Activated CD4-positive, alpha-beta T cell treated with anti-CD3 and anti-CD28 coated beads for 36 hours (primary cell): ENCODE measurements around the gene LOXHD1. TPM values are rescaled to one million over a fixed set of nuclear protein-coding genes. Genes with fewer than 3 reads are reported as not detected.

Experiments
- ATAC-seq: fragments of 200-7000 bp; cut with Tn5 transposase; one replicate; pipeline ENCODE4 v1.10.0; 2021; ENCODE audit warnings: mild to moderate bottlenecking, moderate library complexity
- CTCF ChIA-PET: fragments of 350-600 bp; sonication (Branson Sonifier 250); formaldehyde crosslinking; loops from one replicate; lab custom pipeline; 2021; ENCODE audit warnings: antibody characterized with exemption; lab: Charles Lee
- POLR2A ChIA-PET: fragments of 350-600 bp; sonication (Branson Sonifier 250); formaldehyde crosslinking; loops from one replicate; lab custom pipeline; 2021; ENCODE audit warnings: antibody characterized with exemption, inconsistent platforms; lab: Charles Lee
- DNase-seq: peaks from one replicate; pipeline ENCODE4 v3.0.0-alpha.2; 2020
- H3K27ac Mint-ChIP-seq: one replicate; pipeline ENCODE4 v1.8.0; 2021; ENCODE audit warnings: mixed read lengths
- H3K27me3 Mint-ChIP-seq: one replicate; pipeline ENCODE4 v1.8.0; 2021; ENCODE audit warnings: mixed read lengths
- H3K36me3 Mint-ChIP-seq: one replicate; pipeline ENCODE4 v1.8.0; 2021; ENCODE audit warnings: low read depth, mixed read lengths
- H3K4me1 Mint-ChIP-seq: one replicate; pipeline ENCODE4 v1.8.0; 2021; ENCODE audit warnings: mixed read lengths
- H3K4me3 Mint-ChIP-seq: one replicate; pipeline ENCODE4 v1.8.0; 2021; ENCODE audit warnings: mild to moderate bottlenecking, moderate library complexity, mixed read lengths
- H3K9me3 Mint-ChIP-seq: one replicate; pipeline ENCODE4 v1.8.0; 2021; ENCODE audit warnings: low read depth, mixed read lengths
- intact Hi-C, 2 experiments: fragments of 100-400 bp; cut with DNase I in 1 of 2; cut with micrococcal nuclease in 1 of 2; formaldehyde crosslinking; loops; one replicate each; pipeline versions ENCODE4 v1.14.2 to v1.15.1; 2022 to 2024; cut with DNase I, micrococcal nuclease
- total RNA-seq, 2 experiments: library from RNA; stranded (reverse); gene quantifications; one replicate each; pipeline ENCODE4 v1.2.3, GENCODE V29; 2021

The LOXHD1 gene
- total RNA-seq, 2 experiments from 2014 or later = 0.05 to 0.07 TPM

DNA sequence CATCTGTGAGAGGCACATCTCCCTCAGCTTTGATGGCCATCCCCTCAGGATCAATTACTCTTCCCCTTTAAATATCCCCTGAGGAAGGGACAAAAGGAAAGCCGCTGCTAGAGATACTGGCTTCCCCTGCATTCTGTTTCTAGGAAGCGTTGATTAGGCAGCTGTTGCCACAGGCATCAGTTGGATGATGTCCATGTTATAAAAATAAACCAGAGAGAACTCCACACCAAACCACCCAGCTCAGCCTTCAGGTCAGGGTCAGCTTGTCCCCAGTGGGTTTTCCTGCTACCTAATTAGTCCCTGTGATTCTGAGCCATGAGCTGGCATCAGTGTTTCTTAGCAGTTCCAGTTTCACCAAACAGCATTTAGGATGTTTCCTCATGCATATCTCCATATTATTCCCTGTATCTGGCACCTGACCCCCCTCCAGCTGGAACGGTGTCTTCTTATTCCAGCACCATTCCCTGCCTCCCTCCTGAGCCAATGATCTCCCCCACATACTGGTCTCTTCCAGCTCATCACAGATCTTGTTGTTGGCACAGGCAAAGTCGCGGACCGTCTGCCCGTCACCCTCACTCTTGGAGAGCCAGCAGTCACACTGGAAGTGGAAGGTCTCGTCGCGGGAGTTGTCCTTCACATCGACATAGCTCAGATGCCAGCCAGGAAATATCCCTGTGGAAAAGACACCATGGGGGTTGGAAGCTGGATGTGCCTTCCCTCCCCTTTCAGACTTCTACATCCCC lies 168.4 kb downstream of the LOXHD1 start:
- no peaks in the 10 kb centered on the region for H3K9me3 Mint-ChIP-seq
- DNase-seq (no peak), ATAC-seq (no peak)
- intact Hi-C loops = no loop called here
- peaks cover 2% of the 10 kb centered on the region for H3K27me3 Mint-ChIP-seq
- H3K4me1 Mint-ChIP-seq = no peaks in the 10 kb centered on the region
- no peak overlapping the region for H3K4me3 Mint-ChIP-seq
- ChIA-PET POLR2A (no interaction called here), CTCF (interaction anchor here (0.5 to 2.1 kb wide), 5 partner anchors 9 to 241 kb away, joined by 3 to 8 read pairs (median 3); no protein-coding TSS in a partner anchor)
- H3K27ac Mint-ChIP-seq = no peak overlapping the region
- no peaks in the 10 kb centered on the region for H3K36me3 Mint-ChIP-seq

GRCh38 chr18:46485675-46486194 lies 171.3 kb downstream of the LOXHD1 start:
- Mint-ChIP-seq H3K36me3 (no peaks in the 10 kb centered on the region), H3K27me3 (peaks cover under 1% of the 10 kb centered on the region), H3K4me3 (no peak overlapping the region), H3K27ac (no peak overlapping the region), H3K9me3 (no peaks in the 10 kb centered on the region), H3K4me1 (no peaks in the 10 kb centered on the region)
- intact Hi-C loops = no loop called here
- DNase-seq (no peak), ATAC-seq (no peak)
- ChIA-PET POLR2A (no interaction called here), CTCF (interaction anchor here (0.7 kb wide), 1 partner anchor 600 kb away, joined by 3 read pairs; no protein-coding TSS in a partner anchor)

DNA sequence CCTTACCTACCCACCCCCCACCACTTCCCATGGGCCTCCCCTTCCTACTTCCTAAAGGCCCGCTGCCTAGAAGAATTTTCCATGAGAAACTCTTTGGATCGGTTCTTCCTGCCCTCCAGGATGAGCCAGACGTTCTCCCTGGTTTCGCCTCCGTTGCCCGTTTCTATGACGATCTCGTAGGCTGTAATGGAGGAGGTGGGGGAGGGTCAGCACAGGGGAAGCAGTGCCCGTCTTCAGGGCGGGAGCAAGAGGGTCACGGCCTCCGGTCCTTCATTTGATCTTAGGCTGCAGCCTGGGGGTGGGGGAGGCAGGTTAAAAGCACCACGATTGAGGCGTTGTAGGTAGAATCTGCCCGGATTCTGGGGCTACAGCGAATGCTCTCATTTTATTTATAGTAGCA lies 172.0 kb downstream of the LOXHD1 start:
- ATAC-seq = no peak
- ChIA-PET POLR2A (no interaction called here), CTCF (interaction anchor here (5.0 kb wide), 1 partner anchor 204 kb away, joined by 32 read pairs; no protein-coding TSS in a partner anchor)
- no peak overlapping the region for H3K27ac Mint-ChIP-seq
- no peaks in the 10 kb centered on the region for H3K4me1 Mint-ChIP-seq
- intact Hi-C loops = loop anchor here (5.0 kb wide), 2 partner anchors 172 to 338 kb away; partner anchors contain the start of gene LOXHD1 (in 1 of the 2)
- H3K27me3 Mint-ChIP-seq = no peaks in the 10 kb centered on the region
- no peak overlapping the region for H3K4me3 Mint-ChIP-seq
- H3K9me3 Mint-ChIP-seq = no peaks in the 10 kb centered on the region
- H3K36me3 Mint-ChIP-seq = no peaks in the 10 kb centered on the region
- DNase-seq = no peak

DNA sequence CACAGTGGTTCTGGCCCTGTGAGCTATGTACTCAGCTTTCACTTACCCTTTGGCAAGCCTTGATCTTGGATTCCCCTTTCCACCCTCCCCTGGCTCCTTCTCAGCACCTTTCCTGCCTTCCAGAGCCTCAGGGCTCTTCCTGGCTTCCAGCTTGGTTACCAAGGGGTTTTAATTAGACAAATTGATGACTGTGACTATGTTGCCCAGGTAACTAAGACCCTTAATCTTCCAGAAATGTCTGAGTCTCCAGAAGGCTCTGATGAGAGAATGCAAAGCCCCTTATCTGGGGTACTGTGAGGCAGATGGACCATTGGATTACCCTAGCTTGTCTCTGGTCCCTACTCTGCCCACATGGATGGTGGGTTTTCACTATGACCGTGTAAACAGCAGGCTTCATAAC lies 174.2 kb downstream of the LOXHD1 start:
- intact Hi-C loops = loop anchor here (5.0 kb wide), 2 partner anchors 174 to 336 kb away; partner anchors contain the start of gene LOXHD1 (in 1 of the 2)
- DNase-seq = no peak
- Mint-ChIP-seq H3K36me3 (no peaks in the 10 kb centered on the region), H3K27ac (no peak overlapping the region), H3K27me3 (peaks cover 2% of the 10 kb centered on the region), H3K4me3 (no peak overlapping the region), H3K9me3 (no peaks in the 10 kb centered on the region), H3K4me1 (no peaks in the 10 kb centered on the region)
- ATAC-seq = no peak
- ChIA-PET POLR2A (no interaction called here), CTCF (interaction anchor here (0.6 to 5.0 kb wide), 8 partner anchors 9 to 567 kb away, joined by 3 to 32 read pairs (median 3); no protein-coding TSS in a partner anchor)

DNA sequence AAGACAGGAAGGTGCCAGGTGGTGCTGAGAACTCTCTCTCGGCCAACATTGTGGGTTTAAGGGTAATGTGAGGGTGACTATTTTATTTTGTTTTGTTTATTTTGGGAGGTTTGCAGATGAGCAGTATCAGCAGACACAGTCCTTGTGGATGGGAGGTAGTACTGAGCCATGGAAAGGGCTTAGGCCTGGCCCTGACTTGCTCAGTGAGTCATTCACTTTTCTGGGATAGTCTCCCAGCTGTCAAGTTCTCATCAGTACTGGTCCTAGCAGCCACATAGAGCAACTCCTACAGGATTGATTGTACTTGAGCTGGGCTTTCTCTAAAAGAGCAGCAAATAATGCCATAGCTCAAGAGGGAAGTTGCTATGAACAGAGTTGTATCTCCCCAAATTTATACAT lies 175.2 kb downstream of the LOXHD1 start:
- no peaks in the 10 kb centered on the region for H3K4me1 Mint-ChIP-seq
- DNase-seq (no peak), ATAC-seq (no peak)
- H3K4me3 Mint-ChIP-seq = no peak overlapping the region
- CTCF ChIA-PET = interaction anchor here (0.7 to 5.0 kb wide), 8 partner anchors 10 to 332 kb away, joined by 3 to 32 read pairs (median 4); a partner anchor contains a TSS
- POLR2A ChIA-PET = no interaction called here
- H3K27ac Mint-ChIP-seq = no peak overlapping the region
- H3K9me3 Mint-ChIP-seq = no peaks in the 10 kb centered on the region
- intact Hi-C loops = loop anchor here (1.0 to 5.0 kb wide), 5 partner anchors 175 to 335 kb away; partner anchors contain the start of gene LOXHD1 (in 1 of the 2)
- peaks cover 2% of the 10 kb centered on the region for H3K27me3 Mint-ChIP-seq
- H3K36me3 Mint-ChIP-seq = no peaks in the 10 kb centered on the region

DNA sequence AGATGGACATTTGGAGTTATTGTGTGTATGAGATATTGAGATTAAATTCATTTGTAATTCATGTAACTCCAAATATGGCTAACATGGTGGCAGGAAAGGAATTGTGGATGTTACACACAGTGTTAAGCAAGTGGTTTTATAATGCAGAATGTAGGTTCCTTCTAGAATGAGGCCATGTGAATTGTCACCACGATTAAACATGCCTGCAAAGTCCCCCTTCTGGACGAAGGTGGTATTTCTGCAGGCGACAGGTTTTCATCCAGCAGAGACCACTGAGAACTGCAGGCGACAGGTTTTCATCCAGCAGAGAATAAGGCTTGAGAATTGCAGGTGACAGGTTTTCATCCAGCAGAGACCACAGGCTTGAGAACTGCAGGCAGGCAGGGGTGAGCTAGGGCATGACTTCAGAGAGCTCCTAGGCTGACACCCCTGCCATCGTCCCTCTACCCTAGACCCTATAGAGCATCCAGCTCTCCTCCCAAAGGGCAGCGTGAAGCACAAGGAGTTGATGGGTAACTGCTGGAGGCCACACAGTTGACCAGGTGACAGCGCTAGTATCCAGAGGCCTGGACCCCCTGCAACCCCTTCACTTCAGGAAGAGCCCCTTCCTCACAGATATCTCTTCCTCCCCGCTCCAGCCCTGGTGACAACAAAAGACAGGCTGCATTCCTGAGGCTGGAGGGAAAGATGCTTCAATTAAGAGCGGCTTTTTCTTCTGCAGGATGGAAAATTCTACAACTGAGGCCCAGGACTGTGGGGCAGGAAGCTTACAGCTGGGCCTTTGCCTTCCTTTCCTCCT lies 175.8 kb downstream of the LOXHD1 start:
- Mint-ChIP-seq H3K36me3 (no peaks in the 10 kb centered on the region), H3K4me1 (no peaks in the 10 kb centered on the region), H3K27ac (no peak overlapping the region), H3K27me3 (peaks cover 2% of the 10 kb centered on the region), H3K4me3 (no peak overlapping the region), H3K9me3 (no peaks in the 10 kb centered on the region)
- ChIA-PET POLR2A (no interaction called here), CTCF (interaction anchor here (1.1 to 5.0 kb wide), 7 partner anchors 10 to 332 kb away, joined by 3 to 32 read pairs (median 5); a partner anchor contains a TSS)
- DNase-seq (peak; percentile 71), ATAC-seq (peak; percentile 42)
- intact Hi-C loops = loop anchor here (1.0 to 5.0 kb wide), 5 partner anchors 176 to 334 kb away; partner anchors contain the start of gene LOXHD1 (in 1 of the 2)

GRCh38 chr18:46480226-46480625 lies 176.8 kb downstream of the LOXHD1 start:
- ChIA-PET POLR2A (no interaction called here), CTCF (interaction anchor here (0.6 to 5.0 kb wide), 5 partner anchors 199 to 1775 kb away, joined by 3 to 32 read pairs (median 5); a partner anchor contains a TSS)
- intact Hi-C loops = loop anchor here (1.0 to 5.0 kb wide), 4 partner anchors 177 to 333 kb away; partner anchors contain the start of gene LOXHD1 (in 1 of the 2)
- Mint-ChIP-seq H3K27me3 (peaks cover 2% of the 10 kb centered on the region), H3K4me3 (no peak overlapping the region), H3K4me1 (no peaks in the 10 kb centered on the region), H3K27ac (no peak overlapping the region), H3K9me3 (no peaks in the 10 kb centered on the region), H3K36me3 (no peaks in the 10 kb centered on the region)
- DNase-seq (no peak), ATAC-seq (no peak)

- CTCF ChIA-PET = interaction anchor here (0.7 to 1.4 kb wide), 3 partner anchors 10 to 150 kb away, joined by 3 to 7 read pairs (median 4); no protein-coding TSS in a partner anchor
- Mint-ChIP-seq H3K27me3 (peaks cover 2% of the 10 kb centered on the region), H3K4me1 (no peaks in the 10 kb centered on the region), H3K27ac (no peak overlapping the region), H3K36me3 (no peaks in the 10 kb centered on the region), H3K4me3 (no peak overlapping the region), H3K9me3 (no peaks in the 10 kb centered on the region)
- intact Hi-C loops = no loop called here
- DNase-seq = no peak
- POLR2A ChIA-PET = no interaction called here
- no peak for ATAC-seq
These were observed 178.2 kb downstream of the LOXHD1 start for GRCh38 chr18:46478796-46479195.

GRCh38 chr18:46477425-46478011 lies 179.5 kb downstream of the LOXHD1 start:
- no peak for ATAC-seq

GRCh38 chr18:46475390-46475752 lies 181.6 kb downstream of the LOXHD1 start:
- Mint-ChIP-seq H3K4me3 (no peak overlapping the region), H3K27ac (no peak overlapping the region), H3K9me3 (no peaks in the 10 kb centered on the region), H3K4me1 (no peaks in the 10 kb centered on the region), H3K36me3 (no peaks in the 10 kb centered on the region), H3K27me3 (peaks cover 2% of the 10 kb centered on the region)
- no peak for DNase-seq
- intact Hi-C loops = no loop called here
- ChIA-PET POLR2A (no interaction called here), CTCF (no interaction called here)
- no peak for ATAC-seq

More at GRCh38 chr18:46477425-46478011, 179.5 kb downstream of the LOXHD1 start:
- CTCF ChIA-PET = interaction anchor here (0.6 to 1.2 kb wide), 3 partner anchors 140 to 331 kb away, joined by 3 read pairs; a partner anchor contains a TSS
- Mint-ChIP-seq H3K9me3 (no peaks in the 10 kb centered on the region), H3K4me3 (no peak overlapping the region), H3K27ac (no peak overlapping the region), H3K36me3 (no peaks in the 10 kb centered on the region), H3K4me1 (no peaks in the 10 kb centered on the region), H3K27me3 (peaks cover 2% of the 10 kb centered on the region)
- POLR2A ChIA-PET = no interaction called here
- intact Hi-C loops = no loop called here
- no peak for DNase-seq
